Cardiac fibroblast (primary cell): ENCODE measurements around the gene TMEM50B.

ENCODE experiments used
- DNase-seq, 2 donors: peaks; one replicate each; pipeline versions ENCODE4 v3.0.0 to v3.0.0-alpha.2; 2010; ENCODE audit warnings: low read depth in 2 of 2
- H3K4me3 ChIP-seq, 2 donors: replicated peaks in 1 of 2; 1 replicate in 1 of 2; 2 replicates in 1 of 2; pipeline ENCODE4 v1.5.1; 2011; ENCODE audit warnings: low read depth in 2 of 2, low read length in 2 of 2, mild to moderate bottlenecking in 2 of 2, moderate library complexity in 1 of 2
- CTCF ChIP-seq: IDR thresholded peaks from one replicate; pipeline ENCODE4 v1.5.1; 2011; ENCODE audit warnings: low read depth, mild to moderate bottlenecking, low read length, inconsistent platforms

The TMEM50B gene

GRCh38 chr21:33443194-33443593 is 36.6 kb downstream of the TMEM50B start:
- H3K4me3 ChIP-seq: no peak overlapping the region
- no peak for TF ChIP-seq CTCF
- DNase-seq: no peak

- H3K4me3 ChIP-seq: no peak overlapping the region
- no peak for TF ChIP-seq CTCF
- peak; percentile 80 to 96 for DNase-seq
Observed at GRCh38 chr21:33441489-33442477, 38.0 kb downstream of the TMEM50B start.

- TF ChIP-seq CTCF: no peak
- no peak for DNase-seq
- no peak overlapping the region for H3K4me3 ChIP-seq
Observed at GRCh38 chr21:33437140-33437539, 42.6 kb downstream of the TMEM50B start.

- DNase-seq: peak; percentile 91 to 95
- no peak for TF ChIP-seq CTCF
- H3K4me3 ChIP-seq: no peak overlapping the region
Observed at GRCh38 chr21:33434770-33435360, 44.9 kb downstream of the TMEM50B start.

GRCh38 chr21:33433425-33434114 is 46.2 kb downstream of the TMEM50B start:
- DNase-seq: no peak
- H3K4me3 ChIP-seq: no peak overlapping the region
- no peak for TF ChIP-seq CTCF

GRCh38 chr21:33433001-33433400 is 46.8 kb downstream of the TMEM50B start:
- TF ChIP-seq CTCF: no peak
- no peak overlapping the region for H3K4me3 ChIP-seq
- DNase-seq: no peak
